CD4-positive, alpha-beta T cell treated with Interleukin-12 subunit alpha and Interleukin-12 subunit beta, for 1 hour (primary cell): Measurements from ENCODE around the gene SYCP3.
"Not testable (repeated sequence)": the region's sequence is repeated elsewhere in the genome, so short reads cannot be mapped to it uniquely, and the experiment has no call there.

Source experiments
- DNase-seq: peaks from one replicate; pipeline ENCODE4 v3.0.0-alpha.2; 2020

Gene SYCP3

DNA sequence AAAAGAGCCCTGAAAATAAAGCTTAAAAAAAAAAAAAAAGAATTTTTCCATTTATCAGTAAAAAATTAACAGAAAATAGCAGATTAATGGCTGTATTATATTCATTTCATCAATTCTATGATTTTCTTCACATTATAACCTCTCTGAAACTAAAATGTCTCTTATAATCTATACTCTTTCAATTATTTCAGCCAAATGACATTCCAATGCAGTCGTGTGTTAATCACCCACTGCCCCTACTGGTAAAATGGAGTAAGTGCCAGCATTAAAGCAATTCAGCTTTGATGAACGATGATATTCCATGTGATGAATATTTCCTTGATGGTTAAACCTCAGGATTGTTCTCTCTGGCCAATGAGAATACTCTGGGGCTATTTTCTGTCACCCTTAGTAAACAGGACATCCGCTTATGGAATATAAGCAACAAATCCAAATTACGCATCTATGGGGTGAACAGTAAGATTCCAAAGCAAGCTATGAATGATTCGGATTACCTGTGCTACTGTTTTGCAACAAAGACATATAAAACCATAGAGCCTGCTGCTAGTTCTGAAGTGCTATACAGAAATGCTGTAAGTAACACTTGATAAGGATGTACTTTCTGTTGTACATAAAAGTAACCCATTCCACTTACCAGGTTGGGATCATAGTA is 20.3 kb upstream of the SYCP3 start:
- peak; percentile 53 for DNase-seq

GRCh38 chr12:101750152-101750551 is 10.9 kb upstream of the SYCP3 start:
- no peak for DNase-seq

GRCh38 chr12:101749657-101750056 is 10.4 kb upstream of the SYCP3 start:
- no peak for DNase-seq

DNA sequence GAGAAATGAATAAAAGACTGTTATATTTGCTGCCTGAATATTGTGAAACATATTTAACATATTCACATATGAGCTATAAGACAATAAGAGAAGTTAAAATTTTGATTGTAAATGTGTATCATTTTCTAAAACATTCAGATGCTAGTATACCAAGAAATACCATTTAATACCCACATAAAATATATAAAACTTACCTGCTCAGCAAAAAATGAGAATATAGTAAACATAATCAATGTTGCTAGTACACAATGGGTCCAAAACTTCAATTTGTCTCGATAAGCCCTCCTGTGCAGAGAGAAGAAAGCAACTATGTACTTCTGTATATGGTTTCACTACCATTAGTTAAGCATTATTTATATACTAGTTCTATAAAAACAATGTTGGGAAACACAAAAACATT is 9.6 kb upstream of the SYCP3 start:
- no peak for DNase-seq

- DNase-seq, result no peak
Observed at GRCh38 chr12:101747697-101748096, 8.4 kb upstream of the SYCP3 start.

- DNase-seq, result no peak
Observed at GRCh38 chr12:101746661-101747060, 7.4 kb upstream of the SYCP3 start.

DNA sequence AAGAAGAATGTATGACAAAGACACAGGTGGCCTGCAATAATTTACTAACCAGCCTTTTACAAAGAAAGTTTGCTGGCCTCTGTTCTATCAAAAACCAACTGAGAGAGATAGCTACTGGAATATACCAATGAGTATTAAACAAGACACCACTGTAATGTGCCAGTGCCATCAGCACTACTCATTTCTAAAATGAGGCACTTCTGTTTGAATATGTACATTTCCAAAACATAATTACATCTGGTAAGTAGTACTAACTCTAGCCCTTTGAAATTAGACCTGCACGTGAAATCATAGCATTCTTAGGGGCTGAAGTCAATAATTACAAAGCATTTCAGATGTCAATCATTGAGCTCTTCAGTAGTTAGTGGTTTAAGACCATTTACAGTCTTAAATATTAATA is 6.9 kb upstream of the SYCP3 start:
- no peak for DNase-seq

DNA sequence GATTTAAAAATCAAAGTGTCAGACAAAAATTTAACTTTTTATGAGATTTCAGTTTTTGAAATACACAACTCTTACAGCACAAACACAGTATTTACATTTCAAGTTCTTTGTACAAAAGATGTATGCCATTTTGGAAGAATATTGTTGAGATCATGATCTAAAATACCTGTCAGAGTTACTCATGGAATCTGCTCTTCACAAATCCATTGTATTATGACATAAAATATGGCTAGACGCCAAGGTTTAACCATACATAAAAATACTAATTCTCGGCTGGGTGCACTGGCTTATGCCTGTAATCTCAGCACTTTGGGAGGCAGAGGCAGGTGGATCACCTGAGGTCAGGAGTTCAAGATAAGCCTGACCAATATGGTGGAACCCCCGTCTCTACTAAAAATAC is 6.2 kb upstream of the SYCP3 start:
- no peak for DNase-seq

GRCh38 chr12:101743724-101744472 is 4.6 kb upstream of the SYCP3 start:
- peak; percentile 18 for DNase-seq

DNA sequence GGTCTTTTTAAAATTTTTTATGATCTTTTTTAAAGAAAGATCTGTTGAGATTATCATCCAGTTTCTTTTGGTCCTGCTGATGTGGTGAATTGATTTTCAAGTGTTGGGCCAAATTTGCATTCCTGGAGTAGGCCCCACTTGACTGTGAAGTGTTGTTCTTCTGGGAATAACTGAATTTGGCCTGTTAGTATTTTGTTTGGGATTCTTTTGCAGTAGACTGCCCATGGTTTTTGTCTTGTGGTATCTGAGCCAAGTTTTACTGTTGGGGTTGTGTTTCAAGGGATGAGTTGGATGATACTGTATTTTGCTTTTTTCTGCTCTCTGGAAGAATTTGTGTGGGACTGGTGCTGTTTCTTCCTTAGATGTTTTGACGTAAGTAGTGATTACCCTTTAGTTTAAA is 4.0 kb upstream of the SYCP3 start:
- no peak for DNase-seq

DNA sequence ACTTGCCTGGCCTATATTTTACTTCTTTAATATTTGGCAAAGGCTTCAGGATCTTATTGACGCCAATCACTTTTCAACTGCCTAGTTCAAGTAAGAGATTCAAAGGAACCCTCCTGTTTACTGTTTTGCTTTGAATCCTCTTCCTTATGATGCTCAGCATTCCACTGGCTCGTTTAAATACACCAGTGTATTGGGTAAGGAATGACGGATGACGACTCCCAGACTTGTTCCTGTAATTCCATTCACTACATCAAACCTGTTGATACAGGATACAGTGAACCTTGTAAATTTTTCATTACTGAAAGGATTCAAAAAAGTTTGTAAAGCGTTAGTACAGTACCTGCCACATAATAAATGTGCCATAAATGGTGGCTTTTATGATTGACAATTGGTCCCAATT is 1.7 kb upstream of the SYCP3 start:
- DNase-seq, result no peak

- no peak for DNase-seq
Observed at GRCh38 chr12:101740566-101740965, 1.3 kb upstream of the SYCP3 start.

DNA sequence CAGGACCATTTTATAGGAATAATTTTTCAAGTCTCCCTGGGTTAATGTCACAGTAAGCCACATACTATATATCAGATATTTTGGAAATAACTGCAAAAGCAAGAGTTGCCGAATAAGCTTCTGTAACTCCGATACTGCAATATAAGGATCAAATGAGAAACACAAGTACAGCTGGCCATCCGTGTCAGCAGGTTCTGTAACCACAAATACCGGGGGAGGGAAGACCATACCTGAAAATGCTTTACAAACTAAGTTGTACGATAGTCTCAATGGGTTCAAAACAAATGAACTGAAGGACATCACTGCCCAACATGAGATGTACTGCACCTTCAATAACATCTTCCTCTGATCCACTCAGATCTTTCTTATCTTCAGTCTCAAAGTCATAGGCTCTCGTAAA is 1.8 kb downstream of the SYCP3 start:
- no peak for DNase-seq

GRCh38 chr12:101734482-101734881 is 4.8 kb downstream of the SYCP3 start:
- not testable (repeated sequence) for DNase-seq

DNA sequence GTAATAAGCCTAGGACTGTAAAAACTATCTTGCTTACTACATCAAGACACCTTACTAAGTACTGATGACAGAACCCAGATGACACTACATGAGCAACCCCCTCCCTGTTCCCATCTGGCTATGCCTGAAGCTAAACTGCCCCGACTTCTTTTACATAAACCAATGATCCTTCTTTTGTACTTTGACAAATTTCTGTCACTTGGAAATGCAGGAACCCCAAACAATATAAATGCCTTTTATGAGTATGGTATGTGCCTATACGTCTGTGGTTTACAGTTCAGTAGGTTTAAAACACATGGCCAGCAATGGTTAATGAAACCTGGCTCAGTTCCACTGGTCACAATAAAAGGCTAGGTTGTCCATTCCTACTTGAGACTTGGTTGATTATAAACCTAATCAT is 6.1 kb downstream of the SYCP3 start:
- no peak for DNase-seq

DNA sequence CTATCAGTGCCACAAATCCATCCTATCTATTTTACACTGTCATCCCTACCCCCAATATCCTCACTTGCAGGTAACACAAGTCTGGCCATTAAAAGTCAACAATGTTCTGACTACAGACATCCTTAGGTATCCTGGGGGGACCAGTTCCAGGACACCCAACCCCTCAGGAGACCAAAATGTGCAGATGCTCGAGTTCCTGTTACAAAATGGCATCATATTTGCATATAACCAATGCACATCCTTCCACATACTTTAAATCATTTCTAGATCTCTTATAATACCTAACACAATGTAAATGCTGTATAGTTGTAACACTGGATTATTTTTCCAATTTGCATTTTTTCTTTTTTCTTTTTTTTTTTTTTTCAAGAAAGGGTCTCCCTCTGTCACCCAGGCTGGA is 6.9 kb downstream of the SYCP3 start:
- no peak for DNase-seq

DNA sequence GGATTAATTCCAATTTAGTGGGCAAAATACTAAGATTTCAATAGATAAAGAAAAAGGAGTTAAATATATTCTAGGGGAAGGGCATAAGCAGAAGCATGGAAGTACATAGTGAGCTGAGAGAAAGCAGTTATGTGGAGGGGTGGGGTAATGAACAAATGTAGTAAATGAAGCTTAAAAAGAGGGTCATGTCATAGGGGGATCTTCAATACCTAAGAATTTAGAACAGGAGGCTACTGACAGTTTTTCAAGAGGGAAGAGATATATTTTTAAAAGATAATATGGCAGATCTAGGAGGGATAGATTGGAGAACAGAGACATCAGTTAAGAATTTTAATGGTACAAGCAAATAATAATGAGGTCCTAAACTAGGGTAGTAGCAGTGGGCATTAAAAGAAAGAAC is 9.4 kb downstream of the SYCP3 start:
- DNase-seq, result no peak

- no peak for DNase-seq
Observed at GRCh38 chr12:101727098-101727497, 12.2 kb downstream of the SYCP3 start.

- no peak for DNase-seq
Observed at GRCh38 chr12:101722392-101722791, 16.9 kb downstream of the SYCP3 start.

DNA sequence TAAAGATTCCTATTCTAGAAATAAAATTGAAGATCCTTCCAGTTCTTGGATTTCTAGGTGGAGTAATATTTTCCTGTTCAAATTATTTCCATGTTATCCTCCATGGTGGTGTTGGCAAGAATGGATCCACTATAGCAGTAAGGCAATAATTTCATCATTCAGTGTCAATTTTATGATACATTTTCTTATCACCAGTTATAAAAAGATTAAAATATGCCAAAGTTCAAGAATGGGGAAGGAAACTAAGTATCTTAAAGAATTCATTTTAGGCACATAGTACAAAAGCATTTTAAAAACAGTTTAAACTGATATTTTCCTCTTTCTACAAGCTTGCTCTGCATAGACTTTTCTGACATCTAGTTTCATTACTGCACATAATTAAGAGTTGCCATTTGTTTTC is 19.1 kb downstream of the SYCP3 start:
- no peak for DNase-seq

DNA sequence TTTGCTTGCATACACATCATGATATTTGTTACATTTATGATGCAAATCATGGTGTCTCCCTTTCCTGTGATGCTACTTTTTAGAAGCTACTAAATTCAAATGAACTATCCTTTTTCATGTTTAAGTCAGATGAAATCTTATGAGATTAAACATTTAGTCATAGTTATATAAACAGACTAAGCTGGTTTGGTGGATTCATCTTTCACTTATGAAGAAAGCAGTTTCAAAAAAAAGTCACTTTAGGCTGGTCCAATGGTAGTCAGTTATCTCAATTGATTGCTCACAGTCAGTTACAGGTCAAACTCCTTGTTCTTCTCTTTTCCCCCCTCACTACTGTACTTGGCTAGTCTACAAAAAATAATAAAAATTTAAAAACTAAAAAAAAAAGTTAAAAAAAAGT is 19.7 kb downstream of the SYCP3 start:
- DNase-seq, result no peak

- no peak for DNase-seq
Observed at GRCh38 chr12:101714877-101715444, 24.3 kb downstream of the SYCP3 start.

GRCh38 chr12:101713930-101714329 is 25.3 kb downstream of the SYCP3 start:
- no peak for DNase-seq

DNA sequence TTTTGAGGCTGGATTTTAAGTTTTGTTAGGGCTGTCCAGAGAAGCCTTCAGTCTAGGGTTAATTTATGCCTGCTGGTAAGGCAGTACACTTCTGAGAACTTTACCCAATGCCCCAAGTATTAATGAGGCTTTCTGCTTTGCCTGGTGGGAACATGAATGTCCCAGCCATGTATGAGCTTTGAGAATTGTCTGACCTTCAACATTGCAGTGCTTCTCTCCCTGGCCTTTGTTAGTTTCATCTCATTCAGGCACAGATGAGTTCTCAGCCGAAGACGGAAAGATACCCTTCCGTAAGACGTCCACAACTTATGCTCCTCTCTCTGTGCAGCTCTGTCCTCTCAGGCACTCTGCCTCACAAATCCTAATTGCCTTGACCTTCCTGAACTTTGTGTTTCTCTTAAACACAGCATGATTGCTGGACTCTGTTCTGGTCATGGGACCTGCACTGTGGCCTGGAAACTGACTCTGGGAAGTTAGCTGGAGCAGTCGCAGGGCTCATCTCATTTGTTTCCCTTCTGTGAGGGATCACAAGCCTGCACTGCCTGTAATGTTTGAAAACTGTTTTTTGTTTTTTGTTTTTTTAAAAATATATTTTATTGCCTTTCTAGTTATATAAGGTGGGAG is 26.1 kb downstream of the SYCP3 start:
- no peak for DNase-seq
